DMS79 treated with DMSO at 0.1 percent for 48 hours (cell line): ENCODE results near the gene NKX2-3.

ENCODE experiments used
- DNase-seq: peaks from one replicate; lab custom pipeline; 2025; lab: John Stamatoyannopoulos, UW

Gene NKX2-3

DNA sequence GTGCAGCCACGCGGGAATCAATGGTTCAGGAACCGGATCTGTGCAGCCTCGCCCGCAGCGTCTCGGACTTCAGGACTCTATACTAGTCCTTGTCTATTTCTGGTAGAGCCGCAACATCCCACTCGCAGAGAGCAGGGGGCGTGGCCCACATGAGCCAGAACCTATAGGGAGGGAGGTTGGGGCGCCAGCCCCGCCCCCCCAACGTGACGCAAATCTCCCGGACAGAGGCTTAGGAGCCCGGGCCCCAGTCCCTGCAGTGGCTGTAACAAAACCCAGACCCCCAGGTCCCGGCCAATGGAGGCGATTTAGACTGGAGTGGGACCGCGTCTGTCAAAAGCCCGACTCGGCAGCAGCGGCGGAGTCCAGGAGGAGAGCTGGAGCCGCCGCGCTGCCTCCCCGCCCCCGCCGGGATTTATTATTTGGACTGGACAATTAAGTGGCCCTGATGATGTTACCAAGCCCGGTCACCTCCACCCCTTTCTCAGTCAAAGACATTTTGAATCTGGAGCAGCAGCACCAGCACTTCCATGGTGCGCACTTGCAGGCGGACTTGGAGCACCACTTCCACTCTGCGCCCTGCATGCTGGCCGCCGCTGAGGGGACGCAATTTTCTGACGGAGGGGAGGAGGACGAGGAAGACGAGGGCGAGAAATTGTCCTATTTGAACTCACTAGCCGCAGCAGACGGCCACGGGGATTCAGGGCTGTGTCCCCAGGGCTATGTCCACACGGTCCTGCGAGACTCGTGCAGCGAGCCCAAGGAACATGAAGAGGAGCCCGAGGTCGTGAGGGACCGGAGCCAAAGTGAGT is at the start of gene NKX2-3:
NKX2-3 (plus strand) TSS at position 256 of the 809 bp plus-strand sequence; CDS start at position 446, 190 bp downstream.
- no peak for DNase-seq

DNA sequence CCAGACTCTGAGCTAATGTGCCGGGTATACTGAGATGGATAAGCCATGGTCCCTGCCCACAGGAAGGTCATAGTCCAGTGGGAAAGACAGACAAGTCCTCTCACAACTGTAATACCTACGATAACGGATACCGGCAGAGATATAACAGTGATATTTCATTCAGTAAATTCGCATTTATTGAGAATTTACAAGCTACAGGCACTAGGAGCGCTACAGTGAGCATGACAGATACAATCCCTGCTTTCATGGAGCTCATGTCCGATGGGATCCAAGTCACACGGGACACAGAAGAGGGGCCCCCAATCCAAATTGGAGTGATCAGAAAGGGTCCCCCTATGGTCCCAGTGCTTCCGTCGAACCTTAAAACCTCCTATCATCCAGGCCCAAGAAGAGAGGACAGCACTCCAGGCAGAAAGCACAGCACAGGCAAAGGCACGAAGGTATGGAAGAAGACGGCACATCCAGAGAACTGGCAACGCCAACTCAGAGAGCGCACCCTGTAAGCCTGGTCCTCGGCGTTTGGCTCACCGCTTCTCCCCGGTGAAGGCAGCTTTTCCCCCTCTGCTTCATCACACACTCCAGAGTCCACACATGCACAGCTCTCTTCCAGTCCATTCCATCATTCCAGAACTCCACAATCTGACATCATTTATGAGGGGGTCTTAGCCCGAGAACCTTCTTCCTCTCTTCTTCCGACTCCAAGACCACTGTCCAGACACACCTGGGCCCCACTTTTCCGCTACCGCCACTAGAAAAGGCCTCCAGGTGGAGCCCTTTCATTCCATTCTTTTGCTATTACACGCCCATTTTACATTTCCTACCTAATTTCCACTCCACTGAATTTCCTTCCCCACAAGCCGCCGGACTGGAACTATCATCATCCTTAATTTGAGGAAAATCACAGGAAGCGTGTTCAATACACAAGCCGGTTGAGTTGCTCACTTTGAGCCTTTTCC is 47.8 kb upstream of the NKX2-3 start:
- DNase-seq = no peak

DNA sequence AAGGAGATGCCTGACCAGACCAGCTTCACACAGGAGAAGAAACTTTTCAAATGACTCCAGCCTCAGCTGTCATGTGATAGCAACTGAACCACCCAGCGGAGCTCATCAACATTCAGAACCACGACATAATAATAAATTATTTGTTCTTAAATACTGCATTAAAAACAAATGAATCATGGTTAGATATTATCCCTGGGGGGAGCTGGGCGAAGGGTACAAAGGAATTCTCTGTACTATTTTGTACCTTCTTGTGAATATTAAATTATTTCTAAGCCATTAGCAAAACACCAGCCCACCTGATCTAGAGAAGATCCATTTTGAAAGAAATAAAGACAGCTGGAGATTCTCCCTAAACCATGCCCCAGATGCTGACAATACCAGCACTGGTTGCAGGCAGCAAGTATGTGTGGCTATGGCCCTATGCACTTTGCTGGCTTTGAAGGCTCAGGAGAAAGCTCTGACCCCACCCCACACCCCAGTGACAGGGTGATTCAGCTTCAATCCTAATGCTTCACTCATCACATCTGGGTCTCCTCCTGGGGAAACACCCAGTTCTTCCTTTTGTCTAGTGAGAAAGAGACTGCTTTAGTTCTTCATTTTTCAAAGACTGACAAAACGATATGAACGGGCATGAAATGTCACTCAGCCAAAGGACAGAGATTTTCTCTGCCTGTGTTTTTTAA is 45.5 kb upstream of the NKX2-3 start:
- no peak for DNase-seq

DNA sequence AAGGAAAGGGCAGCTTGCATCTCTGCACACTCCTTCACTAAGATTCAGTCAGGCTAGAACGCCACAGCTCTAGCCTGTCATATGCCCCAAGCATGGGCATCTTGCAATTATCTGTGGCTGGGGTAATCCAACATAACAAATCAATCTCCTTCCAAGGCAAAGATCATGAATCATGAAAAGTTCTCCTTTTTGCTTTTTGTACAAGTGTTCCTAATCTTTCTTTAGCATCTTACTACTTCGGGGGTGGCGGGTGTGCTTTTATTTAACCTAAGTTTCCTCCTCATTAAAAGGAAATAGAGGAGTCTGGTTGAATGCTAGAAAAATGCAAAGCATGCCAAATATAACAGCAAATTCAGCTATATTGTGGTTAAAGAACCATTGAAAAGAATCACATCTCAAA is 43.5 kb upstream of the NKX2-3 start:
- DNase-seq = no peak

DNA sequence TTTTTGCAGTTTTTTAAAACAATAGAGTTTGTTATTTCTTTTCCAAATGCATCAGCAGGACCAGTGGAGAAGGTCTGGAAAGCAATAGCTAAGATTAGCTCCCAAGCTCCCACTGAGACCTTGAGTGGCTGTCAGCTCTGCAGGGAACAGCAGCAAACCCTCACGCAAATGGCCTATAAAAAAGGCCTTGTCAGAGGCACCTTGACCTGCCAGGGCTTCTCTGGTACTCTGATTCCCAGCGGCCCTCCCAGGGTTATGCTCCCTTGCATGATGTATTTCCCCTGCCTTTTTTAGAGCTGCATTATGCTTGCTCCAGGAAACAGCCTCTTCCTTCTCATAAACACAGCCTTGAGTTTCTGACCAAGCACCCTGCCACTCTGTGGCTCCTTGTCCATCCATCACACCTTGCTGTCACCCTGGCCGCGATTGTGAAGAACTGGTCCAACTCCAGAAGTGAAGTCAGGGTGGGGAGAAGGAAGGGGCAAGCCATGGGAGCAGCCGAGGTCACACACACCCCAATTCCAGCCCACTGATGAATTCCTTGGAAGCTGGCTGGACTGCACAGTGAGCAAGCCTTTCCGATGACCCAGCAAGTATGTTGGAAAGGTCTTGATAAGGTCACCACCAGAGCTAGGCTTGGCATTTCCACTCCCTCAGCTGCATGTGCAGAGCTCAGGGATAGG is 35.3 kb upstream of the NKX2-3 start:
- DNase-seq = no peak

DNA sequence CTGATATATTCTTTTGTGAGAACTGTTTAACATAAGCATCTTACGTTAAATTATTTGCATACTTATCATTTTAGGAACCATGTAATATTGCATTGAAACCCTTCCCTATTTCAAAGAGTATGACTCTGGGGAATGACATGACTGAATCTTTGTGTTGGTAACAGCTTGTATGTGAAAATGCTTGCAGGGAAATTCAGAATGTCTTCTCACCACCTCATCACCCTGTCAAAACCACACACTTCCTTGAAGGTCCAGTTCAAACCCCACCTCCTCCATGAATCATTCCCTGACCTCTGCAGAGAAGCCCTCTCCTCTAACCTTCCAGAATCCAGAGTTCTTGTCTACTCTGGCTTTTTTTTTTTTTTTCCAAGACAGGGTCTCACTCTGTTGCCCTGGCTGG is 26.3 kb upstream of the NKX2-3 start:
- no peak for DNase-seq

DNA sequence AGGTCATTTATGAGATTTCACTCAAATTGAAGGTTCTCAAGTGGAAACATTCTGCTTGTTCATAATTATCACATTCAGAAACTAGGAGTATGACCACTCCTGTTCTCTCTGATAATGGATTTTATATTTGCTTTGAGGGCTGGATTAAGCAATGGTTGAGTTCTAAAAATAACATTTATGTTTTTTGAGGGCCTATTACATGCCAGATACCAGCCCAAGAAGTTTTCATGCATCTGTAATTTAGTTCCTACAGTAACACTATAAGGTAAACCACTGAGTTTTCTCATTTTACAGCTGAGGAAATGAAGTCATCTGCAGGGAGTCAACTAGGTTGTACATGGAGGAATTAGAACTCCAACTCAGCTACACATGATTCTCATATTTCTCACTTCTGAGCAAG is 25.5 kb upstream of the NKX2-3 start:
- no peak for DNase-seq

DNA sequence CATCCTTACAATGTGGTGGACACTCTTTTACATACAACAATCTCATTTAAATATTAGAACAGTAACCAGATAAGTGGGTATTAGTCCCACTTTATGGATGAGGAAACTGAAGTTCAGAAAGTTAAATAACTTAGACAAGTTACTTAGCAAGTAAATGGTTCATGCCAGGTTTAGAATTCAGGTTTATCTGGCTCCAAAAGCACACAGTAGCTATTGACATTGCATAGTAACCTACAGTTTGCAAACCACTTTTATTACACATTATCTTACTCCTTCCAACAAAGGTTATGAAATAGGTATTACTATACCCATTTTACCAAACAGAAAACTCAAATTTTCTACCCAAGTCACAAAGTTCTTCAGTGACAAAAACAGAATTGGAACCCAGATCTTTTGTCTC is 19.7 kb upstream of the NKX2-3 start:
- DNase-seq = no peak

DNA sequence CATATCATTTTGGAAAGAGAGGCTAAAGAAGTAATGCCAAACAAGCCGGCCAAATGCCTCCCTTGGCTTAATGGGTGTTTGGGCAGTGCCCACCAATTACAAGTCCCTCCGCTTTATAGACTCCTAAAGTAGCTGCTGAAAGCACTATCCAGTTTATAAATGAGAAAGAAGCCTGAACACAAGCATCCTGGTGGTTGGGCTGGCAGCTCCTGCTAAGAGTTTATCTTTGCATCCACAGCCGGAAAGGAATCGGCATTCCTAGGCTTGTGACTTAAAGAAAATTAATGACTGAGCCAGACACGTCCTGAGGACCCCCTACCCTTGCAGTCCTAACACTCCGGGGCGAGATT is 13.1 kb upstream of the NKX2-3 start:
- no peak for DNase-seq

DNA sequence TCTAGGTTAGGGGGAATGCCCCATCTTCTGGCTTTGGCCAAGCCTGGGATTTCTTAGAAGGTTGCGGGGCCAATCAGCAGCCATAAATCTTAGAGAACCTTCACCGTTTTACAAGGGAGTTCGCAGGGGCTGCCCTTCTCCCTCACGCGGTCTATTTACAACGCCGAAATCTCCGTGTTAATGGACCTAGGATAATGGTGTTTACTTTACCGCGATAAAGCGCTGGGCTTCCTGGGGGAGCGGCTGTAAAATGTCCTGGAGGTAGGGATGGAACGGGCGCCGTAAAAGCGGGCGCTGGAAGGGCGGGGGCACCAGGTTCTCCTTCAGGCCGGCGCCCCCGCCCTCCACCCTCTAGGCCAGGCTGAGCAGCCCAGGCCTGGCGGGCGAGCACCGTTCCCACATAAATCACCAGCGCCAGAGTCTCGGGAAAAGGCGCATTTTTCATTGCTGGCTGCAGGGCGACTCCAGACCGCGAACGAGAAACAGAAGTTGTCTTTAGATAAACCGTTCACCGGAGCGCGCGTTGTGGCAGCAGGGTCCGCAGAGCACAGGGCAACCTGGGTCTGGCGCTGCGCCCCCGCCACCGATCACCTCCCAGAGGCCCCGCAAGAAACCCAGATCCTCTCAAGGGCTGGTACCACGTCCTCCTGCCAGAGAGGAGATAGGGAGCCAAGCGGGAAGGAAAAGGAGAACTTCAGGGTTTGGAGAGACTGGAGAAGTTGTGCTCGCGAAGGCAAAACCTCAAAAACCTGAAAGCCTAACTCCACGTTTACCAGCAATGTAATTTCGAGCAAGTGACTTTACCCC is 12.5 kb upstream of the NKX2-3 start:
- no peak for DNase-seq

DNA sequence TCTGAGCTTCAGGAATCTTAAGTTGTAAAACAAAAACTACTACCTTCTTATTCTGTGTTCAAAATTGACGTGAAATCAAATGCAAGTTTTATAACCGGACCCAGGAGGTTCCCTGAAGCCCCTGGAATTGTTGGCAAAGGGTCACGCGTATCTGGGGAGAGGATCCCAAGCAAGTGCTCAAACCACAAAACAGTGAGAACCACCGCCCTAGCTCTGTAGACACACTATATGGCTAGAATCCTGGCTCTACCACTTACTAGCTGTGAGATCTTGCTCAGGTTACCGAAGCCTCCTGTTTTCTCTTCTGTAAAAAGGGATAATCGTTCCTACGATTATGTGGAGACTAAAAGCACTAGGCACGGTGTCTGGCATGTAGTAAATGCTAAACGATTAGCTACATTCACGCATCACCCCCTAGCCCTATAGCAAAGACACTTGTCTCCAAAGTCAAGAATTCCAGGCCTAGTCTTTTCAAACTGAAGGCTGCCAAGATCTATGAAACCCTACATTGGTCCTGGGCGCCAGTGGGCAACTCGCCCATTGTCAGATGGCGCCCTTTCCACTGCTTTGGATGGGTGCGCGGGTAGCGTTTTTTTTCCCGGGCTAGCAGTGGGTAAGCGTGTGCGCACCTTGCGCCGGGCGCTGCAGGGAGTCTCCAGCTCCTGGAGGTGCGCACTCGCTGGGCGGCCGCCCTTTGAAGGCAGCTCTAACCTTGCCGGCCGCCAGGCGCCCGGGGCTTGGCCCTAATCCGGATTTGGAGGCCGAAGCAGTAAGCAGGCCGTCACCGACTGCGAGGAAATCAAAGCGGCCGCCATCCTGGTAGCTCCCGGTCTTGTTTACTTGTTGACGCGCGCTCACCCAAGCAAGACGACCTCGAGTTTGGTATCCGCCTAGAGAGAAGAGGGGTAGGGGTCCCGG is 11.6 kb upstream of the NKX2-3 start:
- DNase-seq = no peak

DNA sequence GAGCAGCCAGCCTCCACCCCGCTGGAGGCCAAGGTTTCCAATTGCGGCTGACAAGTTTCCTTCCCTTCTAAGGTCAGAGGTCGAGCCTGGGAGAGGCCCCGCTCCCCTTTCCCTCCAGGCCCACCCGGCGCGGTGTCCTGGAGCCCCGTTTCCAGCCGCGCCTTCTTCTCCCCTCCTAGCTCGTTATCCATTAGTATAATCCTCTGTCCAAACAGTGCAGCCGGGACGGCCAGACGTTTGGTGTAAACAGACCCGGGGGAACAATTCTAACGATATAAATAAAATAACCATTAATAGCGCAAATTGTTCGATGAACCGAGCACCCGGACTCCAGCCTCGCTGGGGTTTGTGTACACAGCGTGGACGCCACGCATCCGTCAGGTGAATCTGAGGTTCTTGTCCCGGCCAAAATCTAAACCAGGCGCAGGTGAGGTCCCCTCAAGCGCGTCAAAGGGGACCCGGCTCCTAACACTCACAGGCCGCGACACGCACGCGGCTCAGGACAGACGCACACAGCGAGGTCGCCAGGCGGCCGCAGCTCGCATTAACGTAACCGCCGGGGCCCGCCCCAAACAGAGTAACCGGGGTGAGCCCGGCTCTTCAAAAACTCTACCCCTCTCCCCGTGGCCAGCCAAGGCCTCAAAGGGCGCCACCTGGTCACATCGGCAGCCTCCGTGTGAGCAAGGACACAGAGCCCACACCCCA is 10.8 kb upstream of the NKX2-3 start:
- no peak for DNase-seq

DNA sequence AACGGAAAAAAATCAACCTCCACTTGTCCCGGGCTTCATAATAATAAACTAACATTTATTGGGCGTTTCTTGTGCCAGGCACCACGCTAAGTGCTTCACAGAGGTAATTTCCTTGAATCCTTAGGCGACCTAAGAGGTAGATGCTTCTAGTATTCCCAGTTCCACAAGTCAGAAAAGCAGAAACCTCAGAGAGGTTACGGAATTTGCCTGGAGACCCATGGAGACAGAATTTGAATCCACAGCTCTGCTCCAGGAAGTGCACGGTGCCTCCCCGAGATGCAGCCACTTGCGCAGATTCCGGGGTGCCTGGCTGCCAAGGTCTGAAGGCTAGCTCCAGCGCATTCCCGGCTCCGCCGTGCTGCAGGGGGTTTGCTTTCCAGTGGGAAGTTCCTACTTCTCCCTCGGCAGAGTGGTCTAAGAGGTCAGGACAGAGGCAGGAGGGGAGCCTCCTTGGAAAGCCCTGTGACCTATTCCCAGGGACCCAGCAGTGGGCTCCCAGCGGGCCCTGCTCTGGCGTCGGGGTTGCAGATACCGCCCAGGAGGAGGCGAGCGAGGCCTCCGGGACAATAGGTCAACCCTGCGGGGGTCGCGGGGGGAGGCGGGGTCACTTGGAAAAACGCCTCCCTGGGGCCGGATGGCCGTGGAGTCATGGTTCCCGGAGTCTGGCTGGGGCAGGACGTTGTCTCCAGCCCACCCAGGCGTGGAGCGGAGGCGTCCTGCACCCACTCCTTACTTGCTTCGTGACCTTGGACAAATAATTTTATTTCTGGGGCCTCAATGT is 10.1 kb upstream of the NKX2-3 start:
- DNase-seq = no peak

DNA sequence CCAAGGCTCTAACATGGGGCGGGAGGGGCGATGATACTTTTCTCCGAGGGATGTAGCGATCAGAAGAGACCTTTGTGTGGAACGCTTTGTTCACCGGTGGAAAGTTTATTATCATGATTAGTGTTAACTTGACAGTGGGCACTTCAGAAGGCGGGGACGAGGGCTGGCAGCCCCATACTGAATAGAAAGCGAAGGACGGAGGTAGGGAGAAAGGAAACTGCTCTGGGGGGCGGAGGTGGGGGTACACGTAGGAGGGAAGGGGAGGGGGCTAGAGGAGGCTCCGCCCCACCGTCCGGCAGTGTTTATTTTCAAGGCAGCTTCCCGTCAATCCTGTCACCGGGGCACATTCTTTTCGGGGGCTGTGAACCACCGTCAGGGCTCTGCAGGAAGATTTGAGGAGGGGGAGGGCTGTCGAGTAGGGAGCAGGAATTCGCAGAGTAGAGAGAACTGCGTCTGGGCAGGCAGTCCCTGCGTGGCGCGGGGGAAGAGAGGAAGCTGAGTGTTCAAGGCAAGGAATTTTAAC is 9.4 kb upstream of the NKX2-3 start:
- DNase-seq = no peak

DNA sequence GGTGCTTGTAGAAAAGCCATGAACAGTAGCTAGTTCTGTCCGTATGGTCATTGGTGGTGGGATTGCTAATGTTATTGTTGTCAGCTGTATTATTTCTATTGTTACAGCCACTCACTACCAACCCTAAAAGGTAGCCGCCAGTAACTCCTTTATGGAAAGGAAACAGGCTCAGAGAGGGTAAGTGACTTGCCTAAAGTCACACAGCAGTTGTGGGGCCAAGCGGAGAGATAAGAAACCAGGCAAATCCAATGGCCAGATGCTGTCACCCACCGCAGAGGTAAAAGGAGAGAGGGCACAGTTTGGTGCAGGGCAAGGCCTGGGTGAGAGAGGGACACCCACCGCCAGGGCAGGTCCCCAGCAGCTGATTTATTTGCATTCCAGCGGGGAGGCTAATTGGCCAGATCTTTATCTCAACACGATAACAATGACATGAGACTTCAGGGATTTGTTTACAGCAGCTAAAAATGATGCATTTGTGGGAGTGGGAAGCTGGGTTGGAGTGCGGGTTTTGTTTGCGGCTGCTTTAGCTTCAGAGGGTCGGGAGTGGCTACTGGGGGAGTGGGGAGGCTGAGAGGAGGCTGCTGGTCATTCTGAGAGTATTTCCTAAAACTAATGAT is 8.6 kb upstream of the NKX2-3 start:
- no peak for DNase-seq

DNA sequence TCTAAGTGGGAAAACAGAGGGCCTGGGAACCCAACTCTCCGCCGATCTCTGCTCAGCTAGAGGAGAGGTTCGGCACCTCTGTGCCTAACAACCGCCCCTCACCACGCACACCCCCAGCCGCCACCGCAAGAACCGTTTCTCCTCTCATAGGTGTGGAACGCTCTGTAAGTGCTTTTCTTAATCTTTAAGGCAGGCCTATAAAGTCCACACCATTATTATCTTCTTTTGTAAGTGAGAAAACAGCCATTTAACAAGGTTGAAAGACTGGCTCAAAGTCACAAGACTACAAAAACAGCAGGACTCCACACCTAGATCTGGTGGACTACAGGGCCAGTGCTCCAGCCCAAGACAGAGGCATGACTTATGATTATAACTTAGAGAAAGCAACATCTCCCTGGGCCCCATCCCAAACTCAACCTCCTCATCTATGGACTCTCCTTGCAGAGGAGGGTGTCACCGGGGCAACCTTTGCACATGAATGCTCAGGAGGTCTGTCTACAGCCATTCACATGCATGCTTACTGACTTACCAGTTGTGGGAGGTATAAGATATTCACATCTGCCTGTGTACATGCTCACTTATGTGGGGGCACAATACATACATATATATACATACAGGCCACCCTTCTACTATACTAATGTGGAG is 7.9 kb upstream of the NKX2-3 start:
- no peak for DNase-seq

DNA sequence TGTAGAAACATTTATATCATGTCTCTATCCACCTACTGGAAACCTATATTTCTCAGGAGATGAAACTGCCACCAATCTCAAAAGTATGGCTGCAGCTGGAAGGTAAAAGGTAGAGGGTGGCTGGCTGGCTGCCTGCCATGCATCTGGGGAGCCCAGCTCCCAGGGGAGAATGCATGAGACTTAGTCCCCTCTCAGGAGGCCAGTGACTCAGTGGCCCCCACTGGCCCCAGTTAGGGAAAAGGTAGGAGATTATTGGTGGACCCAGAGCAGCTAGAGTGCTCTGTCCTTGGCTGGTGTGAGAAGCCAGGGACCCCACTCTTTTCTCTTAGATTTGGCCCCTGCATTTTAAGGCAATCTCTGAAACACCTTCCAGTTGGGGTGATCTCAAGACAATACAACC is 6.8 kb upstream of the NKX2-3 start:
- no peak for DNase-seq
